GDM1 (cell line): ENCODE data around the gene USP48.
A peak's percentile ranks its signal among the peaks of the same experiment; 100 is the strongest.

ENCODE experiments used
- DNase-seq: peaks from one replicate; lab custom pipeline; 2025; lab: John Stamatoyannopoulos, UW

The USP48 gene

DNA sequence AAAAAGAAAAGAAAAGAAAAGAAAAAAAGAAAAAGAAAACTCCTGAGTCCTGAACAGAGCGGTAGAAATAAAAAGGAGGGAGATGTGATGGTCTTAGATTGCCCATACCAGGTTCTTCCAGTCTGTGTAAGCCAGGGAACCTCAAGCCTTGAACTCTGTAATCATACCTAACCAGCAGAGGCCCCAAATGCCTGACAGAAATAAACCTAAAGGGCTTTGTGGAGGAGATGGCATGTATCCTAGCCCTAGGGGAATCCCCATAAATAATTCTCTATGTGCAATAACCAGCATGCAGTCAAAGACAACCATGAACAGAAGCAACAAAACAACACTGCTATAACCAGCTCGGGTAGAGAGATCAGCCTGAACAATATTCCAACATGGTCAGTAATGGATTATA is 40.4 kb downstream of the USP48 start:
- no peak for DNase-seq

DNA sequence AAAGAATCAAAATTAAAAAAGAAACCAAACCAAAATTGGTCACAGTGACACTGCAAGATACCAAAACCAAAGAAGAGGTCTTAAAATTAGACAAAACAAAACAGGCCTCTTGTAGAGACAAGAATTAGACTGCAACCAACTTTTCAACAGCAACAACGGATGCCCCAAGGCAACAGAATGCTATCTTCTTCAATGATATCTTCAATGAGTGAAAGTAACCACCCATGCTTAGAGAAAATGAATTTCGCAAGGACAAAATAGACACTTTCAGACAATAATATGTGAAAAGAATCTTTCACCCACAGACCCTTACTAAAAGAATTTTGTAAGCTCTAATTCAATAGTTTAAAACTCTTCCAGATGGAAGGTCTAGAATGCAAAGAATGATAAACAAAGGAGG is 41.7 kb downstream of the USP48 start:
- no peak for DNase-seq

- DNase-seq, result no peak
Observed at GRCh38 chr1:21736876-21737275, 46.1 kb downstream of the USP48 start.

DNA sequence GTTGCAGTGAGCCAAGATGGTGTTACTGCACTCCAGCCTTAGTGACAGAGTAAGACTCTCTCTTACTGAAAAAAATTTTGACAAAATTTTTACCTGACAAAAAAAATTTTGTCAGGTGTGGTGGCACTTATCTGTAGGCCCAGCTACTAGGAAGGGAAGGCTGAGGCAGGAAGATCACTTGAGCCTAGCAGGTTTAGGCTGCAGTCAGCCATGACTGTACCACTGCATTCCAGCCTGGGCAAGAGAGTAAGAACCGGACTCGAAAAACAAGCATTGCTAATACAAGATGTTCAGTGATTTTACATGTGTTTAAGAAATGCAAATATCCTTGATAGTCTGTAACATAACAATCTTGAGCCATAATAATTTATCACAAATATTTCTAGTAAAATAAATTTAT is 46.9 kb downstream of the USP48 start:
- DNase-seq, result no peak

- no peak for DNase-seq
Observed at GRCh38 chr1:21734526-21734925, 48.4 kb downstream of the USP48 start.

GRCh38 chr1:21732664-21733063 is 50.3 kb downstream of the USP48 start:
- no peak for DNase-seq

- no peak for DNase-seq
Observed at GRCh38 chr1:21725748-21726392, 57.1 kb downstream of the USP48 start.

DNA sequence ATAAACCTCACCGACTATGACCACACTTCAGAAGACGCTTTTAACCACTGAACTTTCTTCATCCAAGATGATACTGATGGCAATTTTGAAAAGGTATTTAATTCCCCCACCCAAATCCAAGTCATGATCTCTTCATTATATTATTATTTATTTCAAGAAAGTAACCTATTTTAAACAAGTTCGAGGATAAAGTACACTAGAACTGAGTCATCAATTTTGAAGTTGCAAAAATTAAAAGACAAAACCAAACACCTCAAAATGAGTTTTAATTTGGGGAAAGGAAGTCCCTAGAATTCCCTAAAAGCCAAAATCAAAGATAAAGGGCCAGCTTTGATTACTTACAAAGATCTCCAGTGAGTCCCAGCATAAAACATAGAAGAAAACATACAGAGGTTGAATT is 58.4 kb downstream of the USP48 start:
- DNase-seq, result no peak

DNA sequence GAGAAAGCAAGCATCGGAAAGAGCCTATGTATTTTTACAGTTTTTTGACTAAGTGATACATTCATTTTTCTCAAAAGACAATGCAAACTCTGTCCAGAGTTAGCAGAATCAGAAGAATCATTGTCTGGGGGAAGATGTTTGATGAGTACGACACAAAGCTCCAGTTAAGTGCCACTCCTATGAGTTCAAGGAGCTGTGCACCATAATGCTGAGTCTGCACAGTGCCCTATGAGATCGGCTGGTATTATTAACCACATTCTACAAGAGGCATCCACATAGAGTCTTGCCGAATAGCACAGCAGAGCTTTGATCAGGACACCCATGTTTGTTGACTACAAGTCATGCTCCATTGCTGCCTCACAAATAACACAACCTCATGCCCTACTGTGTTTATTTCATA is 58.9 kb downstream of the USP48 start:
- no peak for DNase-seq

GRCh38 chr1:21721295-21721985 is 61.5 kb downstream of the USP48 start:
- DNase-seq, result no peak

GRCh38 chr1:21716169-21716568 is 66.8 kb downstream of the USP48 start:
- no peak for DNase-seq

DNA sequence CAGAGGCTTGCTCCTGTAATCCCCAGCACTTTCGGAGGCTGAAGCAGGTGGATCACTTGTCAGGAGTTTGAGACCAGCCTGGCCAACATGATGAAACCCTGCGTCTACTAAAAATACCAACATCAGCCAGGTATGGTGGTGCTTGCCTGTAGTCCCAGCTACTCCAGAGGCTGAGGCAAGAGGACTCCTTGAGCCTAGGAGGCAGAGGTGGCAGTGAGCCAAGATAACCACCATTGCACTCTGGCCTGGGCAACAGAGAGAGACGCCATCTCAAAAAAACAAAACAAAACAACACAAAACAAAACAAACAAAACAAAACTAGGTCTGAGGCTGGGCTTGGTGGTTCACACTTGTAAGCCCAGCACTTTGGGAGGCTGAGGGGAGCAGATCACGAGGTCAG is 75.1 kb downstream of the USP48 start:
- DNase-seq, result no peak

- no peak for DNase-seq
Observed at GRCh38 chr1:21707086-21707840, 75.7 kb downstream of the USP48 start.

- DNase-seq, result no peak
Observed at GRCh38 chr1:21706151-21706835, 76.7 kb downstream of the USP48 start.

DNA sequence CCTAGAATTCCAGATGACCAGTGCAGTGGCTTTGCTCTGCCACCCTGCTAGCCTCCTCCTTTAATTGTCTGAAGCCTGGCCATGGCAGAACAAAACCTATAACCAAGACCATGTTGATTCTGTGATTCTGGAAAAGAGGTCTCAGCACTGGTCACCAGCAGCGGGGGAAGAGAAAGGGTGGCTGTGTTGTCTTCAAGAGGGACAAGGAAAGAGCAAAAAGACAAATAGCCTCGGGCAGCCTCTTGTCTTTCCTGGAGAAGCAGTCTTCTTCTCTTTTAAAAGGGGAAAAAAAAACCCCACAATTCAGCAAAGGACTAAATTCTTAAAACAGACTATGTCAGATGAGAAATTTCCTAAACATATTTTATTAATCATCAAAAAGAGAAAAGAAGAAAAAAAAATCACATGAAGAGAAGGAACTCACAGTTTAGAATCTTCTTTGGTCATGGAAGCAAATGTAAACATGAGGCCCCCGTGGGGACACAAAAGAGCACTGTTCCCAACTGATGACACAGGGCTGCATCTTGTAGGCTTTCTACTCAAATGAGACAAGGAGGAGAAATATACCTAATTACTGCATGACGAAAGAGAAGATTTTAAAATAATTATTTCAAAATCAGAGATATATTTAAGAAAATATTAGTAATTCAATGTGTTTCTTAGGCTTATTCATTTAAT is 77.5 kb downstream of the USP48 start:
- DNase-seq, result no peak

DNA sequence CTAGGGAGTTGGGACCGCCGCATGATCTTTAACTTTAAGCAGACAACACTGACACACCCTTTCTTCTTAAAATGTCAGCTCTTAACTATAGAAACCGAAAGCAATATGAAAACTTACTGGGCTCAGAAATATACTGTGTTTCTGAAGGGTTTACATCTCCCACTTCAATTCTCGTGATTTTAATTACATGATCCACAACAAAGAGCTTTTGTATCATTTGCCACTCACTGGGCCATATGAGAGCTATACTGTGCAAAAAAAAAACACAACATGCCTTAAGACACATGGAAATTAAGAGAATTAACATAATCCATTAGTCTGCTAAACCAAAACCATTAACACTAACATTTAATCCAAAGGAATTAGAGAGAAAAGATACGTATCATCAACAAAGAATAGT is 78.8 kb downstream of the USP48 start:
- no peak for DNase-seq

GRCh38 chr1:21703318-21703963 is 79.5 kb downstream of the USP48 start:
- peak; percentile 6 for DNase-seq

DNA sequence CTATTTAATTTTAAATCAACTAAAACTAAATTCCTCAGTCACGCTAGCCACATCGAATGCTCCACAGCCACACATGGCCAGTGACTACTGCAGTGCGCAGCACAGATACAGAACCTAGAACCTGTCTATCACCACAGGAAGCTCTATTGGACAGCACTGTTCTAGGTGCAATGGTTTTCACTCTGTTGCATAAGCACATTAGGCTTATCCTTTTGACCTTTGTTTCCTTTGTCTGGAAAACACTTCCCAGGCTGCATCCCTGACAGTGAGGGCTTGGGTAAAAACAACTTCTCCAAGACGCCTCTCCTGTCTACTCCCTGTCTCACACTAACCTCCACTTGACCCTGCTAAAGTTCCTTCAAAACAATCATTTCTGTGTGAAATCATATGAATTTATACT is 80.2 kb downstream of the USP48 start:
- no peak for DNase-seq

GRCh38 chr1:21701401-21701800 is 81.5 kb downstream of the USP48 start:
- no peak for DNase-seq

DNA sequence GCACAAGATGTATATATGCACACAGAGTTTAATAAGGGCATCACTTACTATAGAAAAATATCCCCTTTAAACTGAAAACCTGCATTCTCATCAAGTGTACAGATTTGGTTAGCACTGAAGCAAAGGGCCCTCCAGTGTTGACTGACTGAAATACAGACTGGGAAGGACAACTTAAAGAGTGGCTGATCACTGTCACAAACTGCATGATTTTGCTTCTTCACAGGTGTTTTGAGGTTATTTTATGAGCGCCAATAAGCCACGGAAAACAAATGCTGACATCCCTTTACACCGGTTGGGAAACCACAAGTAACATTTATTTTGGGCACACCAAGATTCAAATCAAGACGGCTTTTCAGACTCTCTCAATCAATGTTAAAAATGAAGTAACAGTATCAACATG is 82.9 kb downstream of the USP48 start:
- no peak for DNase-seq

- no peak for DNase-seq
Observed at GRCh38 chr1:21696931-21697330, 86.0 kb downstream of the USP48 start.

GRCh38 chr1:21693732-21694131 is 89.2 kb downstream of the USP48 start:
- no peak for DNase-seq
